ENCODE data around the gene SNX6.

DNA sequence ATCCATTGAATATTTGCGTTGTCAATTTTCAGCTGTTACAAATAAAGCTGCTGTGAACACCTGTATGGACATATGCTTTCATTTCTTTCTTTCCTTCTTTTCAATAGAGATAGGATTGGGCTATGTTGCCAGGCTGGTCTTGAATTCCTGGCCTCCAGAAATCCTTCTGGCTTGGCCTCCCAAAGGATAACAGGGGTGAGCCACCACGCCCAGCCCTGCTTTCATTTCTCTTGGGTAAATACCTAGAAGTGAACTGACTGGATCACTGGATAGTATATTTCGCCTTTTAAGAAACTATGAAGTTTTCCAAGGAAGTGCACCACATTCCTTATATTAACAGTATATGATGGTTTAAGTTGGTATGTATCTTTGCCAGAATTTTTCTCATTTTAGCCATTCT, 58.2 kb downstream of the SNX6 start:
- TF ChIP-seq, protein P1, sequence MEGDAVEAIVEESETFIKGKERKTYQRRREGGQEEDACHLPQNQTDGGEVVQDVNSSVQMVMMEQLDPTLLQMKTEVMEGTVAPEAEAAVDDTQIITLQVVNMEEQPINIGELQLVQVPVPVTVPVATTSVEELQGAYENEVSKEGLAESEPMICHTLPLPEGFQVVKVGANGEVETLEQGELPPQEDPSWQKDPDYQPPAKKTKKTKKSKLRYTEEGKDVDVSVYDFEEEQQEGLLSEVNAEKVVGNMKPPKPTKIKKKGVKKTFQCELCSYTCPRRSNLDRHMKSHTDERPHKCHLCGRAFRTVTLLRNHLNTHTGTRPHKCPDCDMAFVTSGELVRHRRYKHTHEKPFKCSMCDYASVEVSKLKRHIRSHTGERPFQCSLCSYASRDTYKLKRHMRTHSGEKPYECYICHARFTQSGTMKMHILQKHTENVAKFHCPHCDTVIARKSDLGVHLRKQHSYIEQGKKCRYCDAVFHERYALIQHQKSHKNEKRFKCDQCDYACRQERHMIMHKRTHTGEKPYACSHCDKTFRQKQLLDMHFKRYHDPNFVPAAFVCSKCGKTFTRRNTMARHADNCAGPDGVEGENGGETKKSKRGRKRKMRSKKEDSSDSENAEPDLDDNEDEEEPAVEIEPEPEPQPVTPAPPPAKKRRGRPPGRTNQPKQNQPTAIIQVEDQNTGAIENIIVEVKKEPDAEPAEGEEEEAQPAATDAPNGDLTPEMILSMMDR (conservative IDR thresholded peaks at IDR 0.05; ENCODE audit: low read depth, low read length): no peak
- TF ChIP-seq EZH2 (IDR thresholded peaks at IDR 0.05; ENCODE audit: low read length, unreplicated experiment): no peak
